NCI-H1105 (cell line): ENCODE results near the gene AP3S2.
"Not testable (repeated sequence)": the region's sequence is repeated elsewhere in the genome, so short reads cannot be mapped to it uniquely, and the experiment has no call there.

Source experiments
- DNase-seq: peaks from one replicate; lab custom pipeline; 2025; lab: John Stamatoyannopoulos, UW

The AP3S2 gene

DNA sequence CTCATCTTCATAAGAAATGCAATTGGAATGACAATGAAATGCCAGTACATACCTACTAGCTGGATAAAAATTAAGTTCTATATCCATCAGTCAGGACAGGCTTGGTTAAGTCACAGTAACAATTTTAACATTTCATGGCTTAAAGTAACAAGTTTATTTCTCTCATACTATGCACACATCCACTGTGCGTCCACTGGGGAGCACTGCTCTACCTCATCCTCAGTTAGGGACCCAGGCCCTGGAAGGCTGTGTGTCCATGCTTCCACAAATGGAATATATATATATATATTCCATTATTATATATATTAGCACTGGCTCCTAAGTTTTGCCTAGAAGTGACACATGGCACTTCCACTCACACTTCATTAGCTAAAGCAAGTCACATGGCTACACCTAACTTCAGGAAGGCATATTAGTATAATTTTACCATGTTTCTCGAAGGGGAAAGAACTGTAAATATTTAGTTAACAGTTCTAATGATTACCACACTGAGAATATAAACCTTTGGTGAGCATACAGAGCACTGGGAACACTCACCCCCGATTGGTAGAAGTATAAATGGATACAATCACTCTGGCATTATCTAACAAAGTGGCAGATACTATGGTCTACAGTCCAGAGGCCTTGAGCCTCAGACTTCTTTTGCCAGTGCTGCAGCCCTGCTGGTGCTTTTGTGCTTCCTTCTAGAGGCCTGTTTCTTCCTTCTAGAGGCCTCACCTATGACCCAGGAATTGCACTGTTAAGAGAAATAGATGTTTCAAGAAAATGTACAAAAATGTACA, 28.6 kb downstream of the AP3S2 start:
- no peak for DNase-seq

DNA sequence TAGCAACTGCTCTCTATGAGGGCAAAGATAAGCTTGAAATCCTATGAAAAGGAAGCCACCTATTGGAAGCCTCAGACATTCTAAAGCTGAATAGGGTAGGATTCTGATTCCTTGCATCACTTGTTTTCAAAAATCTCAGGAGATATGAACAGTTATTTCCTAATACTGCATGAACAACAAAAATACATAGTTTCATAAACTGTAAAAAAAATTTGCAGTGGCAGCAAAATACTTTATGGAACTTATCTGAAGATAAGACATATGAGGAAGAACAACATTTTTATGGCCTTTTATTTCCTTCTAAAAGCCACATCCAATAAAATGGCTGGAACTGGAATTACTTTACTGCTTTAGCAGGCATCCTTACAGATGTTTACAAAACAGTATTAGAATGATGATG, 29.9 kb downstream of the AP3S2 start:
- DNase-seq = no peak

- no peak for DNase-seq
Observed at GRCh38 chr15:89860891-89861290, 32.9 kb downstream of the AP3S2 start.

- no peak for DNase-seq
Observed at GRCh38 chr15:89860431-89860830, 33.4 kb downstream of the AP3S2 start.

DNA sequence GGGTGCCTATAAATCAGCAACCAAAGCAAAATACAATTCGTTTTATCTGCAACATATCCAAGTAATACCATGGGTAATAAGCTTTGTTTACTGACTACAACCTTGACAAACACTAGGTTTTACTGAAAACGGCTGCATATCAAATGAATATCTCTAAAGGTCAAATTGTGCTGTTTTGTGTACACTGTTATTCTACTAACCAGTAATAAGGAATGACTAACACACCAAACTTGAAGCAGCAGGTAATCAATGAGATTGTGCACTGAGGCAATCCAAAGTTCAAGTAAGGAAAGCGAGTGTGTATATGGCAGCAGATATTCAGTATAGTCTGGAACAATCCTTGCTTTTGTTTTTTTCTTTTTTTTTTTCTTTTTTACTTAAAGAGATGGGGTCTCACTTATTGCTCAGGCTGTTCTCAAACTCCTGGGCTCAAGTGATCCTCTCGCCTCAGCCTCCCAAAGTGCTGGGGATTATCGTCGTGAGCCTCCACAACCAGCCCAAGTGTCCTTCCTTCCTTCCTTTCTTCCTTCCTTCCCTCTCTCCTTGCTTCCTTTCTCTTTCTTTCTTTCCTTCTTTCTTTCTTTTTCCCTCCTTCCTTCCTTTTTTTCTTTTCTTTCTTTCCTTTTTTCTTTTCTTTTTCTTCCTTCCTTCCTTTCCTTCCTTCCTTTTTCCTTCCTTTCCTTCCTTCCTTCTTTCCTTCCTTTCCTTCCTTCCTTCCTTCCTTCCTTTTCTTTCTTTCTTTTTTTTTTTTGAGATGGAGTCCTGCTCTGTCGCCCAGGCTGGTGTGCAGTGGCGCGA, 34.9 kb downstream of the AP3S2 start:
- DNase-seq = no peak

DNA sequence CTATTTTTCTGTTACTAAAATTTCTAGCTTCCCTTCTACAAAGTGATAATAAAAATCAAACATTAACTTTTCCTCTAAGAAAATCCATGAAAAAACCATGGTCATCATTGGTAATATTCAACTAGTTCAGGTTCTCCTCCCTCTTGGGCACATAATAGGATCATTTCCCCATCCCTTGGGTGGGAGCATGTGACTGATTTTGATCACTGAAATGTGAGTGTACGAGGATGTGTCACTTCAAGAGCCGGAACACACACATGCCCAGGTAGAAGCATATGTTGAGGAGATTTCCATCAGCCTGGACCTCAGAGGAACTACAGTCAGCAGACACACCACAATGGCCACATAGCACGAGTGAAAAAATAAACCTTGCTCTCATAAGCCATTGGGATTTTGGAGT, 36.1 kb downstream of the AP3S2 start:
- no peak for DNase-seq

DNA sequence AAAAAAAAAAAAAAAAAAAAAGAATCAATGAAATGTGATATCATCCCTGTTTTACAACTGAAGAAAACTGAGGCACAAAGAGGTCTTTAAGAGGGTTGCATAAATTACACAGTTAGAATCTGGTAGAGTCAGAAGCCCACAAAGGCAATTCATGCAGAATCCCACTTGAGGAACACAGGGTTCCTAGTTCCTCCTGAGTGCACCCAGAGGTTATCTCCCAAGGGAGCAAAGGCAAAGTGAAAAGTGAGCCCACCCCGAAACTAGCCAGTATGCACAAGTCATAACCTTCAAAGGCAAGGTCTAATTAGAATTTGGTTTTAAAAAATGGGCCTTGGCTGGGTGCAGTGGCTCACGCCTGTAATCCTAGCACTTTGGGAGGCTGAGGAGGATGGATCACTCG, 37.8 kb downstream of the AP3S2 start:
- no peak for DNase-seq

DNA sequence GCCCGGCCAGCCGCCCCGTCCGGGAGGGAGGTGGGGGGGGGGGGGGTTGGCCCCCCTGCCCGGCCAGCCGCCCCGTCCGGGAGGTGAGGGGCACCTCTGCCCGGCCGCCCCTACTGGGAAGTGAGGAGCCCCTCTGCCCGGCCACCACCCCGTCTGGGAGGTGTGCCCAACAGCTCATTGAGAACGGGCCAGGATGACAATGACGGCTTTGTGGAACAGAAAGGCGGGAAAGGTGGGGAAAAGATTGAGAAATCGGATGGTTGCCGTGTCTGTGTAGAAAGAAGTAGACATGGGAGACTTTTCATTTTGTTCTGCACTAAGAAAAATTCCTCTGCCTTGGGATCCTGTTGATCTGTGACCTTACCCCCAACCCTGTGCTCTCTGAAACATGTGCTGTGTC, 38.9 kb downstream of the AP3S2 start:
- not testable (repeated sequence) for DNase-seq

DNA sequence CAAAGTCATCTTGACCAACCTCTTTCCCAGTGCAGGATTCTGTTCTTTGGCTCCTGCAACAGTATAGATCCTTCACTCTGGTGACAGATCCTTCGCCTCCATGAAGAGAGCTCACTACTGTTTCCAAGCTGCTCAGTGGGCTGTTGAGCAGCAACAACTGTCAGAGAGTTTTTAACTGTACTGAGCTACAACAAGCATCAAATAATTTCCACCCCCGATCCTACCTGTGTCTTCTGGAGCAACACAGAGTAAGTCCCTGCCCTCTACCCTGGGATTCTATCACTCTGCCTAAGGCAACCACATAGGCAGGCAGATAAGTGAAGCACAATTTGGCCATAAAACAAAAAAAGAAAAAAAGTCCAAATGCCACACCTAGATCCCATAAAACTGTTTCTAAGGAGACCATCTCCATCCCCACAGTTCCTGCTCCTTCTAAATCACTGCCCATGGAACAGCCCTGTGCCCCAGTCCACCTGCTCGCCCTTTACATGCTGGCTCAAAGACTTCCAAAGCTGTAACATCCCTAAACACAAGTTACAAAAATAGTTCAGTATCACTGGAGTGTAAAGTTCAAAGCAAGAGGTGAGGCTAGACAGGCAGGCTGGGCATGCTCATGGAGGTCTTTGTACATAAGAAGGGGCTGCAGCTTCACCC, 41.3 kb downstream of the AP3S2 start:
- DNase-seq = no peak

DNA sequence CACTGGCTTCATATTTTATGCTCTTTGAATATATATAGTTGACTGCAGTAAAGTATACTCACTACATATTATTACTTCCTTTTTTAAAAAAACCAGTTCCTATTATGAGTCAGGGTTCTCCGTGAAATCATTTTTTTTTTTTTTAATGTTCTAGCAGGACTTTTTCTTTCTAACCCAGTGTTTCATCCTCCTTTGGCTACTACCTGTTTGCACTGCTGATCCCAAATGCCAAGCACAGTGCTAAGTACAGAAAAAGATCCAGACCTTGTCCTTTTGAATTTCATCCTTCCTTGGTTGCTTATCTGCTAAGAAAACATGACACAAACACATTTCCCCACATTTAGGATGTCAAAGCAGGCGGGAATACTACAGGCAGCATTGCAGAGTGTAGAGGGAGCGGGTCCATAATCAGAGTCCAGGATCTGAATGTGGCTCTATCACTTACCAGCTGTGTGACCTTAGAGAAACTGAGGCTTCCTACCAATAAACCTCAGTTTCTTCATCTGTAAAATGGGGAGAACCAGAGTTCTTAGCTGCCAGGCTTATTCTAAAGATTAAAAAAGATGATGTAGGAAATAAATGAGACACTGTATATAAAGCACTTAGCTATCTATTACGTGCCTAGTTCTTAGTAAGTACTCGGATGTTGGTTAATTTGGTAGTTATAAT, 42.0 kb downstream of the AP3S2 start:
- no peak for DNase-seq

GRCh38 chr15:89848970-89849292, 44.9 kb downstream of the AP3S2 start:
- no peak for DNase-seq

- no peak for DNase-seq
Observed at GRCh38 chr15:89847101-89847500, 46.7 kb downstream of the AP3S2 start.

DNA sequence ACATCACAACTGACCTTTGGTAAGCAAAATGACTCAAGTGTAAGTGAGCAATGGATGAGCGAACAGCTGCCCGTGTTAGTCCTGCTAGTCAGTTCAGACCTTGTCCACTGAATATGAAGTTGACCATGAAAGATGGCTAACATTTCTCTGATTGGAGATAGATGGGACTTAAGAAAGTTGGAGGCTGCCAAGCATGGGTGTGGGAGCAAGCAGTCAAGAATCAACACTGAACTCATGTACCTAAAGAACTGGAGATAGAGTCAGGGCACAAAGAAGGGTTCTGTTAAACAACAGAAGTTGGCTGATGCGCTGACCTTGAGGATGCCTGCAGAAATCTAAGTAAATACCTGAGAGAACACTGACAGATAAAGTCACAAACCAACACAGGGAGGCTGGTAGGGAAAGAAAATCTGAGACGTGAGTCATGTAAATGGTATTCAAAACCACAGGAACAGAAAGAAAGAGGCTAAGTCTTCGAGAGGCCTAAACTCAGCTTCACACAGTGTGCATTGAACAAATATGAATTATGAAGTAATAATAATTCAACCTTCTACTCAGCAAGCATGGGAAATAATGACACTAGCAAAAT, 48.4 kb downstream of the AP3S2 start:
- no peak for DNase-seq

DNA sequence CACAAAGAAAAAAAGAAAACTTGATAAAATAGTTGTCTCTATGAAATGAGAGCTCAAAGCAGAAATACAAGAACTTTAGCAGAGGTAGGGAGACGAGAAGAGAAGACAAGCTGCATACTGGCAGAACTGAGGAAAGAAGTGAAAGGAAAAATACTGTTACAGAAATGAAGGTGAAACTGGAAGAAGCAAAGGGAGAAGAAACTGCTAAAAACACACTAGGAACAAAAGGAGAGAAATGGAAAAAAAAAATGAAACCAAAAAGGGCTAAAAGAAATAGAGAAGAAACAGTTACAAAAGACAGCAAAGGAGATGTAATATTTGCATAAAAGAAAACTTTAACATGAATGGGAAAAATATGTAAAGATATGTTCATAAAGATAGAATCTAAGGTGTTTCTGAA, 51.8 kb downstream of the AP3S2 start:
- no peak for DNase-seq

GRCh38 chr15:89841306-89841705, 52.5 kb downstream of the AP3S2 start:
- DNase-seq = no peak

- DNase-seq = no peak
Observed at GRCh38 chr15:89839167-89839810, 54.5 kb downstream of the AP3S2 start.

- DNase-seq = no peak
Observed at GRCh38 chr15:89837830-89838178, 56.0 kb downstream of the AP3S2 start.

DNA sequence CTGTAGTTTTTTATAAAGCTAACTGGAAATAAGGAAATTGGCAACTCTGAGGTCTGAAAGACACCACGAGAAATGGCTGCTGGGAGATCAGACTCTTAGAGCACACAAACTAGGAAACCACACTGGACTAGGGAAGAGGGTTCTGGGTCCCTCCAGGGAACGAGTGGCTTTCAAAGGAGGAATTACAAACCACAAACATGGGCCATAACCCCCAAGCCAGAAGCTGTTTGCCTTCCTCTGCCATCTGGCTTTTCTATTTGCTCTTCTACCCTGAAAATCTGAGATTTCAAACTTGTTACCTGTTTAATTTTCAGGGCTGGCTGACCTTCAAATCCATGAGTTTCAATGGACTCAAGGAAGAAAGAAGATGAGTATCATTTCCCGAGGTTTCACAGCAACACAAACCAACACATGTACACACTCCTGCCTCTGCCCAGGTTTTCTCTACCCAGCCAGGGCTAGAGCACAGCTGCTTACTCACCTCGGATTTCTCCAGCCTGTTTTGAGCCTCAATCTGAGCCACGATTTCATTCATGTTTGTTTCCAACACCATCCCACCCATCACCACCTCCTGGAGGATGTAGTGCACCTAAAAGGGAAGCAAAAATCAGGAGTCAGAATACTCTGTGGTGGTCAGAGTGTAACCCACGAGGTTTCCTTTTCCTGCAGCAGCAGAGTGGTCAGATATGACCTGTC, 56.5 kb downstream of the AP3S2 start:
- no peak for DNase-seq

DNA sequence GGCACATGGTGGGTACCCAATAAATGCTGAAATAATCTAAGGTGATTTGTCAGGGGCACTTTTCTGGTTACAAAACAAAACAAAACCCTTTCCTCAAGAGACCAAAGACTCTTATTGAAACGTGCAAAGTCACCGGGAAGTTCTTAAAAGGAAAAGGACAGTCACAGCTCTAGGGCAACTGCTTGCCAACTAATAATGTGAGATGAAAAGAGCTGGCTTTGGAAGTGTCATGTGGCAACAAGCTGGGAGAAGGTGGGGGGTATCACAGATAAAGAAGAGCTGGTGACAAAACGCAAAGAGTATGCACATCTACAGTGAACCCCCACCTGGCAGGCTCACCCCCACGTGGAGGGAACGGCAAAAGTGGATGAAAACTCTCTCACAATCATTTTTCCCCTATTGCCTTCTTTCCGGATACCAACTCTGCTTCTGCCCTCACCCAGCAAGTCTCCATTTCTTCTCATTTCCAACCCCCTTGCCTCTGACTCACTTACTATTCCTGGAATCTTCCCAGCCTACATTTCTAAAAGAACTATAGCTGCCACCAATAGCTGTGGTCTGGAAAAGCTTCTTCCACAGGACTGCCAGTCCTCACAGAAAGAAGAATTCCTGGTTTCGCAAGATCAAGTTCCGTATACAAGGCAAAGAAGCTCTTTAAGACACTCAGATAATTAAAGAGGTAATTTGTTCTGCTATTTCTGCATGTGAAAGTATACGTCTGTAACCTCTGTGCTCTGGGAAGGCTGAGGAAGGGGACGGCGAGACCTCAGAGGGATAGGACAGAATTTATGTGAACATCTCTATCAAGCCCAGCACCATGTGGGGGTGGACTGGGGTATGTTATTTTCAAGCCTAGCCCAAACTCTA, 57.3 kb downstream of the AP3S2 start:
- DNase-seq = no peak

GRCh38 chr15:89835176-89835564, 58.6 kb downstream of the AP3S2 start:
- DNase-seq = no peak
